ENCODE results near the gene TMED4. TPM values are rescaled to one million over a fixed set of nuclear protein-coding genes. Genes with fewer than 3 reads are reported as not detected.

TMED4 gene
- total and polyA plus RNA-seq, 2 of the 13 experiments (the other 11 are each of a cell fraction or from before 2014, with no cell fraction given), result 81.4 to 109 TPM

GRCh38 chr7:44565097-44565794 lies 16.8 kb downstream of the TMED4 start (continued):
- TF ChIP-seq ZNF576 (CRISPR knock-in tag; IDR thresholded peaks at IDR 0.05) (no peak), GATA4 (IDR thresholded peaks at IDR 0.05; ENCODE audit: borderline replicate concordance, low read depth) (no peak), ZNF235 (CRISPR knock-in tag; IDR thresholded peaks at IDR 0.05; ENCODE audit: borderline replicate concordance) (no peak), PCBP2 (optimal IDR thresholded peaks at IDR 0.05; ENCODE audit: low read depth, low read length, poor library complexity, severe bottlenecking) (no peak), BRCA1 (CRISPR knock-in tag; IDR thresholded peaks at IDR 0.05) (no peak), RBFOX2 (IDR thresholded peaks at IDR 0.05; ENCODE audit: low read depth, low read length) (peak; percentile 48; the same call in 1 of the 2 replicates), ZSCAN9 (CRISPR knock-in tag; IDR thresholded peaks at IDR 0.05; ENCODE audit: borderline replicate concordance) (no peak; the same call in 1 of the 2 replicates), ZNF580 (CRISPR knock-in tag; IDR thresholded peaks at IDR 0.05; ENCODE audit: borderline replicate concordance, low read depth) (no peak), ZFP1 (CRISPR knock-in tag; IDR thresholded peaks at IDR 0.05) (no peak), ZNF296 (CRISPR knock-in tag; conservative IDR thresholded peaks at IDR 0.05) (no peak), ZNF619 (CRISPR knock-in tag; IDR thresholded peaks at IDR 0.05) (no peak), CENPX (CRISPR knock-in tag; IDR thresholded peaks at IDR 0.05) (no peak), KLF6 (CRISPR knock-in tag; IDR thresholded peaks at IDR 0.05) (0 out of 2 replicates have a peak, but pooled peaks have one; percentile 52), ESRRA (CRISPR knock-in tag; IDR thresholded peaks at IDR 0.05; ENCODE audit: low read depth) (no peak), CHCHD3 (CRISPR knock-in tag; IDR thresholded peaks at IDR 0.05) (no peak), RFXAP (CRISPR knock-in tag; IDR thresholded peaks at IDR 0.05; ENCODE audit: borderline replicate concordance) (0 out of 2 replicates have a peak, but pooled peaks have one; percentile 8), ZNF766 (CRISPR knock-in tag; IDR thresholded peaks at IDR 0.05; ENCODE audit: borderline replicate concordance) (0 out of 2 replicates have a peak, but pooled peaks have one; percentile 43), NKX3-1 (CRISPR knock-in tag; IDR thresholded peaks at IDR 0.05) (no peak), SMARCC2 (IDR thresholded peaks at IDR 0.05) (no peak), UBTF (CRISPR knock-in tag; IDR thresholded peaks at IDR 0.05) (0 out of 2 replicates have a peak, but pooled peaks have one; percentile 11), DMTF1 (CRISPR knock-in tag; IDR thresholded peaks at IDR 0.05) (no peak), ZNF83 (CRISPR knock-in tag; IDR thresholded peaks at IDR 0.05; ENCODE audit: borderline replicate concordance) (no peak), ZBTB1 (CRISPR knock-in tag; IDR thresholded peaks at IDR 0.05; ENCODE audit: borderline replicate concordance) (no peak), SMARCE1 (IDR thresholded peaks at IDR 0.05; ENCODE audit: borderline replicate concordance) (no peak), ZBTB38 (CRISPR knock-in tag; IDR thresholded peaks at IDR 0.05) (peak; percentile 43; the same call in 1 of the 2 replicates), ELF3 (CRISPR knock-in tag; IDR thresholded peaks at IDR 0.05) (no peak), PHF8 (CRISPR knock-in tag; IDR thresholded peaks at IDR 0.05) (no peak)
